Gastrocnemius medialis (tissue), 4 donors: Measurements from ENCODE around the gene DNAJA3.

Experiments
- CTCF ChIP-seq, 5 experiments: fragments of 450-650 bp in 3 of 5; fragments of 200-600 bp in 2 of 5; sonication (generic) in 2 of 5; IDR thresholded peaks in 4 of 5; conservative IDR thresholded peaks in 1 of 5; 1 replicate in 4 of 5; 2 replicates in 1 of 5; pipeline ENCODE4 v1.5.1; 2016 to 2019; ENCODE audit warnings: antibody characterized with exemption in 5 of 5, mild to moderate bottlenecking in 3 of 5, moderate library complexity in 3 of 5
- POLR2A ChIP-seq, 2 donors: fragments of 450-650 bp; IDR thresholded peaks; one replicate each; pipeline ENCODE4 v1.6.1; 2017; ENCODE audit warnings: antibody characterized with exemption in 2 of 2, mild to moderate bottlenecking in 2 of 2, moderate library complexity in 2 of 2

- TF ChIP-seq CTCF (IDR thresholded peaks at IDR 0.05 in 4 of 5, conservative IDR thresholded peaks at IDR 0.05 in 1 of 5) (no peak), POLR2A (IDR thresholded peaks at IDR 0.05) (no peak)
Measured at GRCh38 chr16:4389051-4389955, 36.4 kb upstream of the DNAJA3 start.
